Suprapubic skin (tissue), 4 donors: ENCODE results near the gene RRP7A. TPM values are rescaled to one million over a fixed set of nuclear protein-coding genes. Genes with fewer than 3 reads are reported as not detected.
"Not testable (repeated sequence)": the region's sequence is repeated elsewhere in the genome, so short reads cannot be mapped to it uniquely, and the experiment has no call there.

Experiments
- DNase-seq, 2 donors: peaks; one replicate each; pipeline ENCODE4 v3.0.0-alpha.2; 2019; ENCODE audit warnings: low spot score in 2 of 2
- H3K27ac ChIP-seq: fragments of 200-600 bp; sonication (generic); one replicate; pipeline ENCODE4 v1.5.1; 2019
- H3K27me3 ChIP-seq: fragments of 200-600 bp; sonication (generic); one replicate; pipeline ENCODE4 v1.5.1; 2019
- H3K36me3 ChIP-seq: fragments of 200-600 bp; sonication (generic); one replicate; pipeline ENCODE4 v1.5.1; 2019
- H3K4me1 ChIP-seq: fragments of 200-600 bp; sonication (generic); one replicate; pipeline ENCODE4 v1.5.1; 2019
- H3K4me3 ChIP-seq: fragments of 200-600 bp; sonication (generic); one replicate; pipeline ENCODE4 v1.5.1; 2019; ENCODE audit warnings: mild to moderate bottlenecking
- H3K9me3 ChIP-seq: fragments of 200-600 bp; sonication (generic); one replicate; pipeline ENCODE4 v1.5.1; 2019
- CTCF ChIP-seq, 2 donors: fragments of 200-600 bp in 1 of 2; fragments of 450-650 bp in 1 of 2; sonication (generic) in 1 of 2; IDR thresholded peaks; one replicate each; pipeline ENCODE4 v1.5.1; 2016 to 2019; ENCODE audit warnings: antibody characterized with exemption in 2 of 2, mild to moderate bottlenecking in 1 of 2, moderate library complexity in 1 of 2
- EP300 ChIP-seq: sonication (generic); formaldehyde crosslinking; IDR thresholded peaks from one replicate; pipeline ENCODE4 v1.6.1; 2017; ENCODE audit warnings: antibody characterized with exemption
- POLR2A ChIP-seq, 2 donors: fragments of 450-650 bp; IDR thresholded peaks; one replicate each; pipeline ENCODE4 v1.6.1; 2017; ENCODE audit warnings: antibody characterized with exemption in 2 of 2, mild to moderate bottlenecking in 2 of 2, moderate library complexity in 2 of 2
- POLR2AphosphoS5 ChIP-seq, 3 donors: sonication (generic); formaldehyde crosslinking; IDR thresholded peaks; one replicate each; pipeline ENCODE4 v1.6.1; 2017; ENCODE audit warnings: antibody characterized with exemption in 3 of 3
- WGBS: methylation state at CpG from one replicate; pipeline ENCODE4 v1.1.5; 2018; 5-methylcytosine and 5-hydroxymethylcytosine counted together
- total RNA-seq, 4 donors: library from RNA; depleted of rRNA; stranded (reverse); fragments of >200 nt; gene quantifications; one replicate each; pipeline ENCODE4 v1.1.0, GENCODE V29; 2016

RRP7A gene
- total RNA-seq, 4 donors from 2014 or later, result 19.0 to 31.3 (median 23.5) TPM

GRCh38 chr22:42562279-42562678 is 42.7 kb upstream of the RRP7A start:
- 74% methylated on average over 8 of the region's 8 CpGs for WGBS
- Histone ChIP-seq H3K27ac (no peak overlapping the region), H3K4me3 (no peak overlapping the region), H3K36me3 (peaks cover 7% of the 10 kb centered on the region), H3K27me3 (no peaks in the 10 kb centered on the region), H3K9me3 (no peaks in the 10 kb centered on the region), H3K4me1 (no peaks in the 10 kb centered on the region)
- no peak for TF ChIP-seq EP300
- TF ChIP-seq POLR2A (IDR thresholded peaks at IDR 0.05), result no peak
- TF ChIP-seq CTCF (IDR thresholded peaks at IDR 0.05), result no peak
- no peak for DNase-seq

- H3K36me3 ChIP-seq, result peaks cover 7% of the 10 kb centered on the region
- no peaks in the 10 kb centered on the region for H3K4me1 ChIP-seq
- no peaks in the 10 kb centered on the region for H3K9me3 ChIP-seq
- no peak for TF ChIP-seq CTCF (IDR thresholded peaks at IDR 0.05)
- no peak for TF ChIP-seq POLR2A (IDR thresholded peaks at IDR 0.05)
- TF ChIP-seq EP300, result no peak
- no peak for TF ChIP-seq POLR2AphosphoS5 (IDR thresholded peaks at IDR 0.05)
- DNase-seq, result no peak
- no peak overlapping the region for H3K27ac ChIP-seq
- H3K27me3 ChIP-seq, result no peaks in the 10 kb centered on the region
- WGBS, result 68% methylated on average over 4 of the region's 5 CpGs
- H3K4me3 ChIP-seq, result no peak overlapping the region
Measured at GRCh38 chr22:42561856-42562255, 42.3 kb upstream of the RRP7A start.

GRCh38 chr22:42560781-42561180 is 41.2 kb upstream of the RRP7A start:
- no peaks in the 10 kb centered on the region for H3K9me3 ChIP-seq
- H3K36me3 ChIP-seq, result peaks cover 3% of the 10 kb centered on the region
- 87% methylated on average over 7 of the region's 7 CpGs for WGBS
- H3K4me1 ChIP-seq, result no peaks in the 10 kb centered on the region
- DNase-seq, result no peak
- TF ChIP-seq EP300 (no peak), CTCF (IDR thresholded peaks at IDR 0.05) (peak in 1 of 2 donors; percentile 35)
- H3K4me3 ChIP-seq, result no peak overlapping the region
- H3K27ac ChIP-seq, result no peak overlapping the region
- H3K27me3 ChIP-seq, result no peaks in the 10 kb centered on the region

- no peak for DNase-seq
- Histone ChIP-seq H3K27ac (no peak overlapping the region), H3K36me3 (no peaks in the 10 kb centered on the region), H3K4me1 (no peaks in the 10 kb centered on the region), H3K27me3 (no peaks in the 10 kb centered on the region), H3K9me3 (no peaks in the 10 kb centered on the region), H3K4me3 (no peak overlapping the region)
- 88% methylated on average over 5 of the region's 8 CpGs for WGBS
- no peak for TF ChIP-seq POLR2A (IDR thresholded peaks at IDR 0.05)
Measured at GRCh38 chr22:42560381-42560780, 40.8 kb upstream of the RRP7A start.

- WGBS, result 3% methylated on average over 23 of the region's 75 CpGs
- no peak for TF ChIP-seq CTCF (IDR thresholded peaks at IDR 0.05)
- TF ChIP-seq EP300, result no peak
- TF ChIP-seq POLR2A (IDR thresholded peaks at IDR 0.05), result no peak
- no peak for TF ChIP-seq POLR2AphosphoS5 (IDR thresholded peaks at IDR 0.05)
- no peak within 1 kb of the TSS for H3K27ac ChIP-seq
- peak within 1 kb of the TSS; percentile 53 for H3K4me3 ChIP-seq
- DNase-seq, result peak; percentile 94 to 97
- H3K36me3 ChIP-seq, result no peaks in the 10 kb centered on the region
- H3K4me1 ChIP-seq, result peaks cover 18% of the 10 kb centered on the region
- no peaks in the 10 kb centered on the region for H3K9me3 ChIP-seq
- H3K27me3 ChIP-seq, result no peaks in the 10 kb centered on the region
Measured at GRCh38 chr22:42553475-42554361, 34.1 kb upstream of the RRP7A start, which contains the start of gene SERHL2. SERHL2 (plus strand) TSS chr22:42553956; CDS start chr22:42554021, 65 bp downstream.

GRCh38 chr22:42552294-42552647 is 32.7 kb upstream of the RRP7A start:
- H3K4me3 ChIP-seq, DNase-seq, H3K36me3 ChIP-seq, H3K27ac ChIP-seq, H3K9me3 ChIP-seq, H3K27me3 ChIP-seq: not testable (repeated sequence)
- WGBS, result 76% methylated on average over 6 of the region's 6 CpGs
- H3K4me1 ChIP-seq, result peaks cover 18% of the 10 kb centered on the region
